GM06990 (cell line): ENCODE measurements around the gene FBXO31.

Experiments
- DNase-seq: peaks from one replicate; pipeline ENCODE4 v3.0.0-alpha.2; 2011; ENCODE audit not compliant: insufficient read length; ENCODE audit errors: extremely low read depth
- H3K27me3 ChIP-seq: replicated peaks from 2 replicates; pipeline ENCODE4 v1.6.0; 2011; ENCODE audit warnings: low read length; ENCODE audit not compliant: control insufficient read depth, insufficient read depth
- H3K36me3 ChIP-seq: 2 replicates; pipeline ENCODE4 v1.5.1; 2011; ENCODE audit warnings: low read length; ENCODE audit not compliant: control insufficient read depth, insufficient read depth
- H3K4me3 ChIP-seq: replicated peaks from 2 replicates; pipeline ENCODE4 v1.5.1; 2011; ENCODE audit warnings: low read depth, mild to moderate bottlenecking, control low read depth, low read length
- TF ChIP-seq, protein P1 (sequence below): IDR thresholded peaks from 2 replicates; pipeline ENCODE4 v1.5.1; 2011; ENCODE audit warnings: low read length, control low read depth, mild to moderate bottlenecking, inconsistent platforms; ENCODE audit not compliant: insufficient read depth, poor library complexity, severe bottlenecking

FBXO31 gene

DNA sequence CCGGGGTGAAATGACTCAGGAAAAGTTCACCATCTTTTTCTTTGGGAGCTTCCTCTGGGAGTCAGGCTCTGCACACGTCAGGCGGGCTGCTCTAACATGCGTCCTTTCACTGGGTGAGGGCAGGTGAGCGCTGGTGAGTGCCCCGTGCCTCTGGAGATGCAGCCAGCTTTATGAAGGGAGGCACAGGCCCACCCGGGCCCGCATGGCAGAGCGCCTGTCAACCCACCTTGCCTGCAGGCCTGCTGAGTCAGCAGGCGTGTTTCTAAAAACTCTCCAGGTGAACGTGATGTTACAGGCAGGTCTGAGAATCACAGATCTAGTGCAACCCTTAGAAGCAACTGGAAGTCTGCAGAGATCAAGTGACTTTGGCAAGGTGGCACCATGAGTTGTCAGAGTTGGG is 27.0 kb upstream of the FBXO31 start:
- Histone ChIP-seq H3K27me3 (no peaks in the 10 kb centered on the region; the same call in 1 of the 2 replicates), H3K36me3 (no peaks in the 10 kb centered on the region), H3K4me3 (no peak overlapping the region)
- DNase-seq, result no peak
- TF ChIP-seq, protein P1, sequence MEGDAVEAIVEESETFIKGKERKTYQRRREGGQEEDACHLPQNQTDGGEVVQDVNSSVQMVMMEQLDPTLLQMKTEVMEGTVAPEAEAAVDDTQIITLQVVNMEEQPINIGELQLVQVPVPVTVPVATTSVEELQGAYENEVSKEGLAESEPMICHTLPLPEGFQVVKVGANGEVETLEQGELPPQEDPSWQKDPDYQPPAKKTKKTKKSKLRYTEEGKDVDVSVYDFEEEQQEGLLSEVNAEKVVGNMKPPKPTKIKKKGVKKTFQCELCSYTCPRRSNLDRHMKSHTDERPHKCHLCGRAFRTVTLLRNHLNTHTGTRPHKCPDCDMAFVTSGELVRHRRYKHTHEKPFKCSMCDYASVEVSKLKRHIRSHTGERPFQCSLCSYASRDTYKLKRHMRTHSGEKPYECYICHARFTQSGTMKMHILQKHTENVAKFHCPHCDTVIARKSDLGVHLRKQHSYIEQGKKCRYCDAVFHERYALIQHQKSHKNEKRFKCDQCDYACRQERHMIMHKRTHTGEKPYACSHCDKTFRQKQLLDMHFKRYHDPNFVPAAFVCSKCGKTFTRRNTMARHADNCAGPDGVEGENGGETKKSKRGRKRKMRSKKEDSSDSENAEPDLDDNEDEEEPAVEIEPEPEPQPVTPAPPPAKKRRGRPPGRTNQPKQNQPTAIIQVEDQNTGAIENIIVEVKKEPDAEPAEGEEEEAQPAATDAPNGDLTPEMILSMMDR, result no peak

DNA sequence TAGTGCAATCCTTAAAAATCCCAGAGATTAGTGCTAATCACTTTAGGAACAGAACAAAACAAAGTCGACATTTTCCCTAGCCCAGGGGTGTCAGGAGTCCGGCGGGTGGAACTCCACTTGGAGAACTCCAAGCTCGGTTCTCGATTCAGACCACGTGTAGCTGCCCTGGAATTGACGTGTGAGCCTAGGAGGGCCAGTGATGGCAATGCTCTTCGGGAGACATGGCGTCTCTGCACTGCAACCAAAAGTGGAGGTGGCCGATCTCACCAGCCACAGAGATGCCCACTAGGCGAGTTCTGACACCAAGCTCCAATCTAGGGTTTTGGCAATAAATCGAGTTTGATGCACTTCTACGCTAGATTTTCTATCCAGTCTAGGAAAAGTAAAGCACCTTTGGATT is 26.2 kb upstream of the FBXO31 start:
- peaks cover 4% of the 10 kb centered on the region for H3K36me3 ChIP-seq
- no peak overlapping the region for H3K4me3 ChIP-seq
- no peaks in the 10 kb centered on the region for H3K27me3 ChIP-seq
- no peak for DNase-seq
- TF ChIP-seq, protein P1, result no peak

DNA sequence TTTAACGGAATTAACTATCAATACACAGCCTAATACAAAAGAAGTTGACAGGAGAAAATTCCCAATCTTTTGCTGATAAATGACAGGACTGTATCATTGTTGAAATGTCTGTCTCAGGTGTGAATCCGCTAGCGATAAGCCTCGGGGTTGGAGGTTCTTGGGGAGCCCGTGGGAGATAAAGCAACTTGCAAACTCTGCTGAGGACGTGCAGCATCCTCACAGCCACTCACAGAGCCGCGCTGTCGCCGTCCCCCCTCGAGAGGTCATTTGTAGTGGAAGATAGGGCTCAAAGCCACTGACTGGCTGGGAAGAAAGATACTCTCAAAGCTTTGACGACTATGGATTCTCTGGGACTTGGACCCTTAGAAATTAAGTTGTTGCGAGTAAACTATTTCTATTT is 25.6 kb upstream of the FBXO31 start:
- no peak for DNase-seq
- Histone ChIP-seq H3K36me3 (peaks cover 6% of the 10 kb centered on the region), H3K4me3 (no peak overlapping the region), H3K27me3 (no peaks in the 10 kb centered on the region)
- TF ChIP-seq, protein P1, result no peak

DNA sequence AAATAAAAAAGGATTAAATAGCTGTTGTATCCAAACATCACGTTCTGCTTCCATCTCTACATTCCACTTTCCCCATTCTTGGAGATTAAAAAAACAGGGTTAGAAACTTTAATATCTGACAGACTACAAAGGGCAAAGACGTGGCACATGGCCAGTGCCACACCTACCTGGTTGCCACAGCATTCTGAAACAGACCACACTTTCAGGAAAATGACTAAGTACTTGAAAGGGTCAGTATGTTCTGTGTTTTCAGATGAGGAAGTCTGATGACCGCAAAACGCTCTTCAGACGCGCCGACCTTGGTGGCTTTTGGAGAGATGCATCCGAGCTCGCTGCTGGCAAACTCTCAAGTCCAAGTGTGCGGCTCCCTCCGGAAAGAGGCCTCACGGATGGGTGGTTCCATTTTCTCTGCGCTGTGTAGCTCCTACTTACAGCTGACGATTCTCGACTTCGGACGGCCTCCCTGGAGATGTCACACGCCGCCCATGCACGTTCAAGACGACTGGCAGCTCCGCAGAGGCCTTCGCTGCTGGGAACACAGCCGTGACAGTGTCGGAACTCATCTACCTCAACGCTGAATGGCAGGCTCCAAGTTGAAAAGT is 24.0 kb upstream of the FBXO31 start:
- peaks cover 6% of the 10 kb centered on the region for H3K36me3 ChIP-seq
- H3K4me3 ChIP-seq, result no peak overlapping the region
- no peaks in the 10 kb centered on the region for H3K27me3 ChIP-seq
- DNase-seq, result peak; percentile 65
- TF ChIP-seq, protein P1, result no peak

DNA sequence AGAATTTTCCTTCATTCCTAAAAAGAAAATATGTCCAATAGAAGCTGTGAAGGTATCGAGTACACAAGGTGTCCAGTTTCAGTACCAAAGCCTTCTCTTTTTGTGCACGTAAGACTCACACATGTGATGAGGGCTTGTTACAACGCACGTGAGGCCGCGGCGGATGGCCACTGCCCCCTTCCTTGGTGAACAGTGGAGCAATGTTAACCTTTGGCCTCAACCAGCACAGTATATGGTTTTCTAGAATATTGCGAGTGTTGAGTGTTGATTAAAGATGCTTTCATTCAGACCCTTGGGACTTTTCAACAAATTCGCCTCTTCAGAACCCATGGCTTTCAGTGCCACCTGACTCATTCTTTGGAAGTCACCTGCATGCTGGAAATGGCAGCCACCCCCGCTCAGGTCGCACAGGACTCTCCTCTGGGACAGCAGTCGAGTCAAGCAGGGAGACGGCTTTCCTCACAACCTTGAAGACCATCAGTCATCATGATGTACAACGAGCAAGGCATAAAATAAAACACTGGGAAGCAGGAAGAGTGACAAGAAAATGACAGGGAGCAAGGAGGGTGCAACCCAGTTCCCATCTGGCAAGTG is 23.0 kb upstream of the FBXO31 start:
- TF ChIP-seq, protein P1, result no peak
- H3K4me3 ChIP-seq, result no peak overlapping the region
- peaks cover 6% of the 10 kb centered on the region for H3K36me3 ChIP-seq
- no peaks in the 10 kb centered on the region for H3K27me3 ChIP-seq
- DNase-seq, result no peak
